T-helper 17 cell (primary cell): ENCODE data around the gene LRRC4. TPM values are rescaled to one million over a fixed set of nuclear protein-coding genes. Genes with fewer than 3 reads are reported as not detected.

ENCODE experiments used
- ATAC-seq: fragments of 150-1000 bp; cut with Tn5 transposase; 2 replicates; pipeline ENCODE4 v1.10.0; 2021; ENCODE audit warnings: mild to moderate bottlenecking, moderate library complexity
- DNase-seq, 3 donors: peaks; one replicate each; pipeline versions ENCODE4 v3.0.0 to v3.0.0-alpha.2; 2020 to 2021
- H3K9me3 ChIP-seq: one replicate; pipeline ENCODE4 v1.7.0; 2013; ENCODE audit warnings: low read length, mild to moderate bottlenecking; ENCODE audit not compliant: control insufficient read depth, poor library complexity, severe bottlenecking
- H3K27ac Mint-ChIP-seq: one replicate; pipeline ENCODE4 v1.8.0; 2022; ENCODE audit warnings: mild to moderate bottlenecking, moderate library complexity, mixed read lengths
- H3K27me3 Mint-ChIP-seq: one replicate; pipeline ENCODE4 v1.8.0; 2022; ENCODE audit warnings: mixed read lengths
- H3K36me3 Mint-ChIP-seq: one replicate; pipeline ENCODE4 v1.8.0; 2022; ENCODE audit warnings: low read depth, mixed read lengths
- H3K4me1 Mint-ChIP-seq: one replicate; pipeline ENCODE4 v1.8.0; 2022; ENCODE audit warnings: mild to moderate bottlenecking, mixed read lengths
- H3K4me3 Mint-ChIP-seq: one replicate; pipeline ENCODE4 v1.8.0; 2022; ENCODE audit warnings: mild to moderate bottlenecking, moderate library complexity, mixed read lengths
- total RNA-seq, 4 donors: library from RNA in 2 of 4; stranded (reverse) in 2 of 4; gene quantifications; one replicate each; pipeline ENCODE4 v1.2.3 and lab custom pipeline; 2022 to 2026

The LRRC4 gene
- total RNA-seq, 2 donors from 2014 or later: 0.34 to 0.57 TPM

- ATAC-seq (no peak), DNase-seq (no peak)
- Mint-ChIP-seq H3K4me3 (no peak overlapping the region), H3K27me3 (no peaks in the 10 kb centered on the region), H3K4me1 (peaks cover 14% of the 10 kb centered on the region), H3K36me3 (peaks cover 2% of the 10 kb centered on the region), H3K27ac (no peak overlapping the region)
- H3K9me3 ChIP-seq: no peaks in the 10 kb centered on the region
These were observed 37.5 kb upstream of the LRRC4 start for GRCh38 chr7:128068785-128069184.

GRCh38 chr7:128067983-128068382, 36.7 kb upstream of the LRRC4 start:
- Mint-ChIP-seq H3K36me3 (peaks cover 2% of the 10 kb centered on the region), H3K27me3 (no peaks in the 10 kb centered on the region), H3K4me3 (no peak overlapping the region), H3K27ac (no peak overlapping the region), H3K4me1 (peaks cover 10% of the 10 kb centered on the region)
- no peak for DNase-seq
- H3K9me3 ChIP-seq: no peaks in the 10 kb centered on the region
- ATAC-seq: no peak

- Mint-ChIP-seq H3K4me1 (peaks cover 10% of the 10 kb centered on the region), H3K4me3 (no peak overlapping the region)
- no peak for ATAC-seq
These were observed 35.6 kb upstream of the LRRC4 start for GRCh38 chr7:128066858-128067257.

GRCh38 chr7:128066395-128066794, 35.2 kb upstream of the LRRC4 start:
- H3K4me3 Mint-ChIP-seq: no peak overlapping the region
- no peaks in the 10 kb centered on the region for H3K9me3 ChIP-seq
- no peak overlapping the region for H3K27ac Mint-ChIP-seq
- no peaks in the 10 kb centered on the region for H3K27me3 Mint-ChIP-seq
- H3K4me1 Mint-ChIP-seq: peaks cover 10% of the 10 kb centered on the region
- no peak for DNase-seq
- H3K36me3 Mint-ChIP-seq: peaks cover 2% of the 10 kb centered on the region
- ATAC-seq: no peak

More at GRCh38 chr7:128066858-128067257, 35.6 kb upstream of the LRRC4 start:
- no peak for DNase-seq
- Mint-ChIP-seq H3K27me3 (no peaks in the 10 kb centered on the region), H3K27ac (no peak overlapping the region), H3K36me3 (peaks cover 2% of the 10 kb centered on the region)
- H3K9me3 ChIP-seq: no peaks in the 10 kb centered on the region

- Mint-ChIP-seq H3K27me3 (no peaks in the 10 kb centered on the region), H3K36me3 (peaks cover 2% of the 10 kb centered on the region), H3K27ac (no peak overlapping the region), H3K4me1 (peaks cover 10% of the 10 kb centered on the region), H3K4me3 (no peak overlapping the region)
- no peak for ATAC-seq
- no peaks in the 10 kb centered on the region for H3K9me3 ChIP-seq
- DNase-seq: no peak
These were observed 34.6 kb upstream of the LRRC4 start for GRCh38 chr7:128065872-128066271.

- Mint-ChIP-seq H3K4me3 (no peak overlapping the region), H3K27ac (no peak overlapping the region), H3K27me3 (no peaks in the 10 kb centered on the region), H3K36me3 (peaks cover 2% of the 10 kb centered on the region), H3K4me1 (peaks cover 27% of the 10 kb centered on the region)
- ATAC-seq (no peak), DNase-seq (no peak)
- H3K9me3 ChIP-seq: no peaks in the 10 kb centered on the region
These were observed 31.9 kb upstream of the LRRC4 start for GRCh38 chr7:128063088-128063487.

GRCh38 chr7:128060018-128060417, 28.8 kb upstream of the LRRC4 start:
- Mint-ChIP-seq H3K4me3 (no peak overlapping the region), H3K27ac (peak overlapping the region; percentile 91), H3K36me3 (peaks cover 2% of the 10 kb centered on the region), H3K27me3 (no peaks in the 10 kb centered on the region), H3K4me1 (peaks cover 43% of the 10 kb centered on the region)
- ATAC-seq: no peak
- H3K9me3 ChIP-seq: no peaks in the 10 kb centered on the region
- DNase-seq: no peak

- Mint-ChIP-seq H3K36me3 (no peaks in the 10 kb centered on the region), H3K4me1 (peaks cover 42% of the 10 kb centered on the region), H3K27me3 (no peaks in the 10 kb centered on the region), H3K4me3 (peak overlapping the region; percentile 79), H3K27ac (peak overlapping the region; percentile 91)
- H3K9me3 ChIP-seq: no peaks in the 10 kb centered on the region
- no peak for DNase-seq
- peak; percentile 81 for ATAC-seq
These were observed 28.1 kb upstream of the LRRC4 start for GRCh38 chr7:128059143-128059988.

GRCh38 chr7:128057909-128058308, 26.7 kb upstream of the LRRC4 start:
- peak; percentile 8 for ATAC-seq
- Mint-ChIP-seq H3K4me1 (peaks cover 45% of the 10 kb centered on the region), H3K4me3 (no peak overlapping the region), H3K27ac (peak overlapping the region; percentile 91), H3K27me3 (no peaks in the 10 kb centered on the region), H3K36me3 (no peaks in the 10 kb centered on the region)
- DNase-seq: no peak
- no peaks in the 10 kb centered on the region for H3K9me3 ChIP-seq

- Mint-ChIP-seq H3K4me3 (no peak overlapping the region), H3K4me1 (peaks cover 53% of the 10 kb centered on the region), H3K27me3 (no peaks in the 10 kb centered on the region), H3K27ac (peak overlapping the region; percentile 91), H3K36me3 (no peaks in the 10 kb centered on the region)
- no peaks in the 10 kb centered on the region for H3K9me3 ChIP-seq
- DNase-seq (no peak), ATAC-seq (no peak)
These were observed 25.7 kb upstream of the LRRC4 start for GRCh38 chr7:128056901-128057300.

GRCh38 chr7:128055637-128056036, 24.4 kb upstream of the LRRC4 start:
- Mint-ChIP-seq H3K4me1 (peaks cover 63% of the 10 kb centered on the region), H3K27ac (peak overlapping the region; percentile 27)

GRCh38 chr7:128054511-128054910, 23.3 kb upstream of the LRRC4 start:
- Mint-ChIP-seq H3K27me3 (no peaks in the 10 kb centered on the region), H3K4me1 (peaks cover 65% of the 10 kb centered on the region), H3K27ac (peak overlapping the region; percentile 29), H3K4me3 (no peak overlapping the region), H3K36me3 (peaks cover 2% of the 10 kb centered on the region)
- ATAC-seq (no peak), DNase-seq (no peak)
- no peaks in the 10 kb centered on the region for H3K9me3 ChIP-seq

More at GRCh38 chr7:128055637-128056036, 24.4 kb upstream of the LRRC4 start:
- H3K27me3 Mint-ChIP-seq: no peaks in the 10 kb centered on the region
- no peak for DNase-seq
- H3K36me3 Mint-ChIP-seq: peaks cover under 1% of the 10 kb centered on the region
- ATAC-seq: no peak
- no peak overlapping the region for H3K4me3 Mint-ChIP-seq
- no peaks in the 10 kb centered on the region for H3K9me3 ChIP-seq

- Mint-ChIP-seq H3K36me3 (peaks cover 2% of the 10 kb centered on the region), H3K4me1 (peaks cover 63% of the 10 kb centered on the region), H3K27ac (peak overlapping the region; percentile 29), H3K4me3 (no peak overlapping the region), H3K27me3 (no peaks in the 10 kb centered on the region)
- no peak for ATAC-seq
- no peak for DNase-seq
- no peaks in the 10 kb centered on the region for H3K9me3 ChIP-seq
These were observed 22.8 kb upstream of the LRRC4 start for GRCh38 chr7:128053991-128054390.

- Mint-ChIP-seq H3K36me3 (peaks cover 2% of the 10 kb centered on the region), H3K4me3 (no peak overlapping the region), H3K27ac (peak overlapping the region; percentile 45), H3K27me3 (no peaks in the 10 kb centered on the region), H3K4me1 (peaks cover 53% of the 10 kb centered on the region)
- DNase-seq: no peak
- H3K9me3 ChIP-seq: no peaks in the 10 kb centered on the region
- ATAC-seq: no peak
These were observed 21.8 kb upstream of the LRRC4 start for GRCh38 chr7:128053023-128053422.
